ENCODE results near the gene SYNE1. TPM values are rescaled to one million over a fixed set of nuclear protein-coding genes. Genes with fewer than 3 reads are reported as not detected.

SYNE1 gene
- total RNA-seq, 3 donors from 2014 or later (not counting 1 experiment from before 2014, with no cell fraction given): 489 to 570 (median 498) TPM

DNA sequence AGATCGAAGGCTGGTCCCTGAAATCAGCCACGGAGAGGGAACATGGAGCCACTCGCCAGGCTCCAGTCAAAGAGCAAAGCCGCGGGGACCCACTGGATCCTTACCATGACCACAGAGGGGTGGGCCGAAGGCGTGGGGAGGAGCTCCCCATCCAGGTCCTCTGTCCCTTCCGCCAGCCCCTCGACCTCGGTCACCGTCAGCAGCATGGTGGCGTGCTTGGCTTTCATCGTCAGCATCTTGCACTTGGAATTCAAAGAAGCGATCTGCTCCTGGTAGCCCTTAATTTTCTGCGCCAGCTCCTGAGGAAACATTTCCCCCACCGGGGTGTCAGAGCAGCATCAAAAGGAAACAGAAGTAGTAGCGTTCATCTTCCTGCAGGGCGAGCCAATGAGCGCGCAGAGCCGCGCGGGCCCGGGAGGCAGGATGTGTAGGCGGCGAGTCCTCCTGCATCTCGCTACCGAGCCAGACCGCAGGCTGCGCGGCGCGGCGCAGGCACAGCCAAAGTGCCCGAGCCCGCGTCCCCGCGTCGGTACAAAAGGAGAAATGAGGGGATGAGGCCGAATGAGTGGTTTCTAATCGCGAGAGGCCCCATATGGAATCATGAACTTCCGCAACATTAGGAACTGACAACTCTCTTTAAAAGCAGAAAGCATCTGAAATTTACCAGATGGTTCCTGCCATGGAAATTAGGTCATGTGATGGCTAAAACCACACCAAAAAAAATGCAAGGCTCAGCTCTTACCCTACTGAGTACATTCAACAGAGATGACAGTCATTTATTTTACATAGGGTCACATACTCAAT lies 335.2 kb downstream of the SYNE1 start:
- intact Hi-C loops (cut with micrococcal nuclease): loop anchor here (5.0 kb wide), 3 partner anchors 35 to 850 kb away; partner anchors contain the start of gene RMND1
- peak; percentile 92 to 98 (median 96) for ATAC-seq
- peak overlapping the region; percentile 80 for H3K4me3 ChIP-seq (ENCODE audit: low read length)
- Mint-ChIP-seq H3K9me3 (no peaks in the 10 kb centered on the region), H3K27ac (peak overlapping the region; percentile 98), H3K4me3 (peak overlapping the region; percentile 100), H3K27me3 (ENCODE audit: low read depth in 2 of 2) (no peaks in the 10 kb centered on the region), H3K4me1 (peaks cover 30 to 33% of the 10 kb centered on the region in 2 donors), H3K36me3 (no peaks in the 10 kb centered on the region)
- WGBS (ENCODE audit: insufficient coverage): under 1% methylated on average over 44 of the region's 44 CpGs
- peaks cover 13% of the 10 kb centered on the region for H3K36me3 ChIP-seq (ENCODE audit: control insufficient read depth, insufficient read depth, low read length)
- peak; percentile 88 to 94 for DNase-seq
- TF ChIP-seq, protein P1, sequence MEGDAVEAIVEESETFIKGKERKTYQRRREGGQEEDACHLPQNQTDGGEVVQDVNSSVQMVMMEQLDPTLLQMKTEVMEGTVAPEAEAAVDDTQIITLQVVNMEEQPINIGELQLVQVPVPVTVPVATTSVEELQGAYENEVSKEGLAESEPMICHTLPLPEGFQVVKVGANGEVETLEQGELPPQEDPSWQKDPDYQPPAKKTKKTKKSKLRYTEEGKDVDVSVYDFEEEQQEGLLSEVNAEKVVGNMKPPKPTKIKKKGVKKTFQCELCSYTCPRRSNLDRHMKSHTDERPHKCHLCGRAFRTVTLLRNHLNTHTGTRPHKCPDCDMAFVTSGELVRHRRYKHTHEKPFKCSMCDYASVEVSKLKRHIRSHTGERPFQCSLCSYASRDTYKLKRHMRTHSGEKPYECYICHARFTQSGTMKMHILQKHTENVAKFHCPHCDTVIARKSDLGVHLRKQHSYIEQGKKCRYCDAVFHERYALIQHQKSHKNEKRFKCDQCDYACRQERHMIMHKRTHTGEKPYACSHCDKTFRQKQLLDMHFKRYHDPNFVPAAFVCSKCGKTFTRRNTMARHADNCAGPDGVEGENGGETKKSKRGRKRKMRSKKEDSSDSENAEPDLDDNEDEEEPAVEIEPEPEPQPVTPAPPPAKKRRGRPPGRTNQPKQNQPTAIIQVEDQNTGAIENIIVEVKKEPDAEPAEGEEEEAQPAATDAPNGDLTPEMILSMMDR (IDR thresholded peaks at IDR 0.05): peak; percentile 54
- H3K27ac ChIP-seq (ENCODE audit: low read length): peak overlapping the region; percentile 82
- H3K27me3 ChIP-seq (ENCODE audit: control insufficient read depth, insufficient read depth, low read length): no peaks in the 10 kb centered on the region
- no peaks in the 10 kb centered on the region for H3K9me3 ChIP-seq (ENCODE audit: control insufficient read depth, insufficient read depth, low read length)
- H3K4me1 ChIP-seq (ENCODE audit: control insufficient read depth, insufficient read depth, low read length): peaks cover 3% of the 10 kb centered on the region

DNA sequence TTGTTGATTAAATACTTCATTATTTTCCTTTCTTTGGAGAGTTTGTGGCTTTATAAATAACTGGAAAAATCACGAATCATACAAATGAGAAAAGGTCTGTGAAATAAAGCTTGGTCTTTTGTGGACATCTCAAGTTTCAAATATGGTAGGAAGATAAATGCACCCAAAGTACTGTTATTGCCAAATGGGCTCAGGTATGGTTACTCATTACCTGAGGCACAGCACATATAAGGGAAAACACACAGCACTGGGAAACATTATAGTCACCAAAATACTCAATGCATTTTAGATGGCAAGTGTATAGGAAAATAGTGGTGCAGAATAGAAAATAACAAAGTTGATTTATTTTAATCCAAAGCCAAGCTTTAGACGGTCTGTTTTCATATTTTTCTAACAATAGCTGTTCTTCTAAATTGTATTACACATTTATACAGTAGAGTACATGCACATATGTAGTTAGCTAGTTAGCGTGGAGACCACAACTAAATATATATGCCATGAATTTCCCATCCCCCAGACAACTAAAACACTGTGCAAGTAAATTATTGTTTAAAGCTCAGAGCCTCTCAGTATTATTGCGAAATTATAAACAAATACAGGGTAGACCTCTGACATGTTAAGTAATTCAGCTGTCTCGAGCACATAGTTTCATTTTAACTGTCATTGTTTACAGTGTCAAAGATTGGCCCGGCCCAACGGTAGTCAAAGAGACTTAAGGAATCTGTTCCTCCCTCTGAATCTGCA lies 336.0 kb downstream of the SYNE1 start:
- Mint-ChIP-seq H3K27ac (peak overlapping the region; percentile 98), H3K4me3 (peak overlapping the region; percentile 100), H3K9me3 (no peaks in the 10 kb centered on the region), H3K4me1 (peaks cover 34 to 38% of the 10 kb centered on the region in 2 donors), H3K27me3 (ENCODE audit: low read depth in 2 of 2) (no peaks in the 10 kb centered on the region), H3K36me3 (peaks cover 3% of the 10 kb centered on the region)
- H3K36me3 ChIP-seq (ENCODE audit: control insufficient read depth, insufficient read depth, low read length): peaks cover 12% of the 10 kb centered on the region
- peaks cover 3% of the 10 kb centered on the region for H3K4me1 ChIP-seq (ENCODE audit: control insufficient read depth, insufficient read depth, low read length)
- WGBS (ENCODE audit: insufficient coverage): 10% methylated on average over 5 of the region's 7 CpGs
- H3K9me3 ChIP-seq (ENCODE audit: control insufficient read depth, insufficient read depth, low read length): no peaks in the 10 kb centered on the region
- TF ChIP-seq, protein P1 (IDR thresholded peaks at IDR 0.05): no peak
- peak overlapping the region; percentile 82 for H3K27ac ChIP-seq (ENCODE audit: low read length)
- H3K4me3 ChIP-seq (ENCODE audit: low read length): peak overlapping the region; percentile 80
- intact Hi-C loops (cut with micrococcal nuclease): loop anchor here (5.0 kb wide), 3 partner anchors 36 to 849 kb away; partner anchors contain the start of gene RMND1
- ATAC-seq (peak; percentile 33 to 66 (median 34)), DNase-seq (no peak)
- H3K27me3 ChIP-seq (ENCODE audit: control insufficient read depth, insufficient read depth, low read length): no peaks in the 10 kb centered on the region

DNA sequence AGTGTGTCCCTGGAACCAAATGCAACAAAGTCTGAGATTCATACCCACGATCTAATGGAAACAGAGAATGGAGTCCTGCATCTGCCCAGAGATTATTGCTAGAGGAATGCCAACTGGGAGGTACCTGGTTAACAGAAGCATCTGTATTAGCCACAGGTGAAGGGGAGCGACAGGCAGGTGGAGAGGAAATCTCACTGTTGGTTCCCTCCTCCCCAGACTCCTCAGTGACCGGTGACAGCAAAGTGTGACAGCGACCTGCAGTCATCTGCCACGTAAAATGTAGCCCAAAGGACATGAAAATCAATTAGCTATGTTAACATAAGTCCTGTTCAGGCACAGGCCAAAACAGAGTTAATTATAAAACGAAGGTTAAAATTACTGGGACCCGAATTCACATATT lies 336.6 kb downstream of the SYNE1 start:
- H3K27me3 ChIP-seq (ENCODE audit: control insufficient read depth, insufficient read depth, low read length): no peaks in the 10 kb centered on the region
- peaks cover 37 to 44% of the 10 kb centered on the region in 2 donors for H3K4me1 Mint-ChIP-seq
- intact Hi-C loops (cut with micrococcal nuclease): loop anchor here (5.0 kb wide), 3 partner anchors 37 to 848 kb away; partner anchors contain the start of gene RMND1
- no peak overlapping the region for H3K27ac ChIP-seq (ENCODE audit: low read length)
- no peak for ATAC-seq
- H3K36me3 ChIP-seq (ENCODE audit: control insufficient read depth, insufficient read depth, low read length): peaks cover 12% of the 10 kb centered on the region
- peaks cover 8% of the 10 kb centered on the region for H3K36me3 Mint-ChIP-seq
- peaks cover 3% of the 10 kb centered on the region for H3K4me1 ChIP-seq (ENCODE audit: control insufficient read depth, insufficient read depth, low read length)
- no peaks in the 10 kb centered on the region for H3K27me3 Mint-ChIP-seq (ENCODE audit: low read depth in 2 of 2)
- 54% methylated on average over 7 of the region's 7 CpGs for WGBS (ENCODE audit: insufficient coverage)
- no peaks in the 10 kb centered on the region for H3K9me3 Mint-ChIP-seq
- TF ChIP-seq, protein P1 (IDR thresholded peaks at IDR 0.05): no peak
- H3K9me3 ChIP-seq (ENCODE audit: control insufficient read depth, insufficient read depth, low read length): no peaks in the 10 kb centered on the region
- H3K27ac Mint-ChIP-seq: peak overlapping the region; percentile 98
- no peak overlapping the region for H3K4me3 ChIP-seq (ENCODE audit: low read length)
- peak overlapping the region; percentile 100 for H3K4me3 Mint-ChIP-seq
- DNase-seq: peak in 1 of 2 donors; percentile 22

Data from natural killer cell (primary cell).